GM19324 (cell line): ENCODE results near the gene CLMP.
A peak's percentile ranks its signal among the peaks of the same experiment; 100 is the strongest.

ENCODE experiments used
- ATAC-seq: cut with Tn5 transposase; IDR thresholded peaks from one replicate; pipeline ENCODE4 v1.9.1; 2021; ENCODE audit warnings: mild to moderate bottlenecking, moderate library complexity; ENCODE audit not compliant: unreplicated experiment, low FRiP score

CLMP gene

DNA sequence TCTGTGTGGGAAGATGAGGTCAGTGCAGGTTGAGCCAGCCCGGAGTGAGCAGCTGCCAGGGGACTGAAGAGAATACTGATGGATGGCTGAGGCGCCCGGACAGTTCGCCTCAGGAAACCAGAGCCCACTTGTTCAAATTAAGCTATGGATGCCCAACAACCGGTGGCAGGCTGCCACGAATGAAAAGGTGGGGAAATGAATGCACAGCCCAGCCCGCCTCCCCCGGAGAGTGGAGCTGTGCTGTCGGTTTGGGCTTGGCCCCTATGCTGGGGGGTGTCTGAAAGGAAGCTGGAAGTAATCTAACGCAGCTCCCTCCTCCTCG lies 155.0 kb downstream of the CLMP start:
- no peak for ATAC-seq

DNA sequence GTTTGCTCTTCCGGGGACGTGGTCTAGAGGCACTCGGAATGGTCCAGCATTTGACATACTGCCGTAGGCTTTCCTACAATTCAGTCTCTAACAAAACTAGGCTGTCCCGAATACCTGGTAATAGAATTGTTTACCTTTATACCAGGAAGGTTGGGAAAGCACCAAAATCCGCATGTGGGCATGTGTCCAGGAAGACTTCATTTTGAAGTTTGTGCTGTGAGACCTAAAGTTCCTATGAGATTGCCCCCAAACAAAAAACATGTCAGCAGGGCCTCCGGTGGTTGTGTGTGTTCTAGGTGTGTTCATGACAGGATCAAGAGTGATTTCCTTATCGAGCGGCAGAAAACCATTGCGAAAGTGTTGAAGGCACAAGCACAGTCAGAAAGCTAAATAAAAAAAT lies 159.2 kb downstream of the CLMP start:
- ATAC-seq, result no peak

DNA sequence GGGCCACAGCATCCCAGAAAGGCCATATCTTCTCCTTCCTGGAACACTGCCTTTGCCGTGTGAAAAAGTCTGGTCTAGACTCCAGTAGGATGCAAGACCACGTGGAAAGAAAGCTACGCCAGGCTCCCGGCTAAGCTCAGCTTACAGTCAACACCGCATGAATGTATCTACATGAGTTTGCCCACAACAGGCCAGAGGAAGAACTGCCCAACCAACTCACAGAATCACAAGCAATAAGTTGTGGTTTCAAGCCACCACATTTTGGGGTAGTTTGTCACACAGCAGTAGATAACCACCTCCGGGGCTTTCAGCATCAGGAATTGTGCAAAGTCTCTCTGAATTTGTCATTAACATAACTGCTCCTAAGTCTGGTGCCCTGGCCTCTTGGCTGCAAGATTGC lies 160.5 kb downstream of the CLMP start:
- ATAC-seq, result no peak

DNA sequence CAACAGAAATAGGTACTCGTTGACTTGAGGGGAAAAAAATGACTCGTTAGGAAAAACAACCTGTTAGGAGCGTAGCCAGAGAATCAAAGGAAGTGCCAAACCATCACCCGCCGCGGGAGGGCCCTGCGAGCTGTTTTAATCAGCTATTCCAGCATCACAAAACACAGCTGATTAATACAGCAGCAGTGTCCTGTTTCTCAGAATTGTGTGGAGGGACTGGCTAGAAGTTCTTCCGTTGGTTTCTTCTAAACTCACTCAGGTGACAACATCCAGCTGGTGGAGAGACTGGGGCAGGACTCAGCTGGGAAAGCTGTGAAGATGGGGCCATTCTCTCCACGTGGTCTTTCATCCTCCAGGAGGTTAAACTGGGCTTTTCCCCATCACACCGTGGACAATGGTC lies 161.2 kb downstream of the CLMP start:
- no peak for ATAC-seq

DNA sequence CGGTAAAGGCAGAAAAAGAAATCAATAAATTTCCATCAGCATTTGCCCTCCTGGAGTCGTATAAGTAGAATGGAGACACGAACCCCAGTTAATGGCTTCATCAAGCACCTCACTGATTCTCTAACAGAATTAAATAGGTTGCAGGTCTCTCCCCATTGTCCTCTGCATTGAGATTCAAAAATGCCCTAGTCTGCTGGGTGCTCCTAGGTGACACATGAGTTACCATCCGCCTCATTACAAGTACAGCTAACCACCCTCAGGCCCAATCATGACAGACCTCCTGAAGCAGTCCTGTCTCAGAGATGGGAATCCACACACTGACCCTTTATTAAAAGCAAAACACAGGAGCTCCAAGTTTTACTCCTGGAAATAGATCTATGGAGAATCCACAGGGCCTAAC lies 164.5 kb downstream of the CLMP start:
- no peak for ATAC-seq

DNA sequence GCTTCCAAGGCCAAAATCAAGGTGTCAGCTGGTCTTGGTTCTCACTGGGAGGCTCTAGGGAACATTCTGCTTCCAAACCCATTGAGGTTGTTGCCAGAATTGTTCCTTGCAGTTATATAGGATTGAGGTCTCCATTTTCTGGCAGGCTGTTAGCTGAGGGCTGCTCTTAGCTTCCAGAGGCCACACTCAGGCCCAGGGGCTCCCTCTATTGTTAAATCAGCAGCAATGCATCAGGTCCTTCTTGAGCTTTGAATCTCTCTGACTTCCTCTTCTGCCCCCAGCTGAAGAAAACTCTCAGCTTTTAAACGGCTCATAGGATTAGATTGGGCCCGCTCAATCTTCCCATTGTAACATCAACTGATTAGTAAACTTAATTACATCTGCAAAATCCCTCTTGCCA lies 174.1 kb downstream of the CLMP start:
- ATAC-seq, result peak; percentile 64
